Liver (tissue), 9 donors: ENCODE data around the gene TRAK1. TPM values are rescaled to one million over a fixed set of nuclear protein-coding genes. Genes with fewer than 3 reads are reported as not detected.
A peak's percentile ranks its signal among the peaks of the same experiment; 100 is the strongest.

Source experiments
- DNase-seq: peaks from one replicate; pipeline ENCODE4 v3.0.0-alpha.2; 2017; ENCODE audit warnings: low spot score
- H3K27ac ChIP-seq, 2 donors: one replicate each; pipeline ENCODE4 v1.7.0; 2013; ENCODE audit warnings: inconsistent platforms in 2 of 2, low read length in 2 of 2, control low read depth in 1 of 2, low read depth in 1 of 2, mild to moderate bottlenecking in 1 of 2
- H3K27me3 ChIP-seq, 4 donors: one replicate each; pipeline versions ENCODE4 v1.6.1 to v1.7.0; 2013; ENCODE audit warnings: low read length in 3 of 4, inconsistent platforms in 1 of 4, mild to moderate bottlenecking in 1 of 4, moderate library complexity in 1 of 4; ENCODE audit not compliant: control insufficient read depth in 4 of 4, insufficient read depth in 4 of 4
- H3K36me3 ChIP-seq, 4 donors: one replicate each; pipeline versions ENCODE4 v1.6.1 to v1.7.0; 2013; ENCODE audit warnings: low read length in 3 of 4, mild to moderate bottlenecking in 3 of 4, low read depth in 1 of 4, moderate library complexity in 1 of 4; ENCODE audit not compliant: control insufficient read depth in 4 of 4, insufficient read depth in 3 of 4
- H3K4me1 ChIP-seq, 4 donors: one replicate each; pipeline versions ENCODE4 v1.6.1 to v1.7.0; 2013; ENCODE audit warnings: low read length in 3 of 4, mild to moderate bottlenecking in 3 of 4, moderate library complexity in 1 of 4; ENCODE audit not compliant: control insufficient read depth in 4 of 4, insufficient read depth in 4 of 4
- H3K4me3 ChIP-seq, 3 donors: one replicate each; pipeline versions ENCODE4 v1.6.1 to v1.7.0; 2013; ENCODE audit warnings: low read length in 3 of 3, control low read depth in 1 of 3, low read depth in 1 of 3, mild to moderate bottlenecking in 1 of 3
- H3K9ac ChIP-seq, 2 donors: one replicate each; pipeline ENCODE4 v1.7.0; 2013; ENCODE audit warnings: low read length in 2 of 2, mild to moderate bottlenecking in 2 of 2, moderate library complexity in 2 of 2, control low read depth in 1 of 2, low read depth in 1 of 2
- H3K9me3 ChIP-seq, 4 donors: one replicate each; pipeline versions ENCODE4 v1.6.1 to v1.7.0; 2013; ENCODE audit warnings: low read length in 3 of 4; ENCODE audit not compliant: control insufficient read depth in 4 of 4
- HNF4A ChIP-seq, 2 donors: conservative IDR thresholded peaks; 2 replicates each; pipeline ENCODE4 v1.6.1; 2016; ENCODE audit warnings: antibody characterized with exemption in 2 of 2, mild to moderate bottlenecking in 2 of 2
- HNF4G ChIP-seq: IDR thresholded peaks from 2 replicates; pipeline ENCODE4 v1.6.1; 2016; ENCODE audit warnings: antibody characterized with exemption
- JUND ChIP-seq, 2 donors: IDR thresholded peaks; 2 replicates each; pipeline ENCODE4 v1.6.1; 2016; ENCODE audit warnings: antibody characterized with exemption in 2 of 2
- NR2F2 ChIP-seq: IDR thresholded peaks from 2 replicates; pipeline ENCODE4 v1.6.1; 2016; ENCODE audit warnings: antibody characterized with exemption
- RXRA ChIP-seq, 2 donors: IDR thresholded peaks; 2 replicates each; pipeline ENCODE4 v1.6.1; 2017 to 2018; ENCODE audit warnings: antibody characterized with exemption in 2 of 2, mild to moderate bottlenecking in 1 of 2
- SP1 ChIP-seq: IDR thresholded peaks from 2 replicates; pipeline ENCODE4 v1.6.1; 2018; ENCODE audit warnings: antibody characterized with exemption, mild to moderate bottlenecking
- TAF1 ChIP-seq: conservative IDR thresholded peaks from 2 replicates; pipeline ENCODE4 v1.6.1; 2016; ENCODE audit warnings: antibody characterized with exemption, mild to moderate bottlenecking
- YY1 ChIP-seq: IDR thresholded peaks from 2 replicates; pipeline ENCODE4 v1.6.1; 2016; ENCODE audit warnings: antibody characterized with exemption, mild to moderate bottlenecking
- WGBS: extraction: QIAGEN DNeasy Blood & Tissue Kit; methylation state at CpG from one replicate; pipeline ENCODE4 v1.1.7; 2013; 5-methylcytosine and 5-hydroxymethylcytosine counted together
- polyA plus RNA-seq, 2 donors: library from polyadenylated mRNA; stranded (reverse) in 1 of 2; unstranded in 1 of 2; fragments of 200-250 nt in 1 of 2; fragments of >200 nt in 1 of 2; fragmentation: Nextera tagmentation in 1 of 2; extraction: Ambion mirVana in 1 of 2; gene quantifications; one replicate each; pipeline versions ENCODE4 v1.2.1 to v1.2.3, GENCODE V29; 2013 to 2015
- total RNA-seq, 2 donors: library from RNA; depleted of rRNA; stranded (reverse); fragments of >200 nt; gene quantifications; one replicate each; pipeline ENCODE4 v1.2.3, GENCODE V29; 2014
- TF ChIP-seq, protein P1 (sequence below): fragments of 150-350 bp; IDR thresholded peaks from 2 replicates; pipeline ENCODE4 v1.5.1; 2017; ENCODE audit warnings: improper control_type of control experiment, low read depth, low read length; ENCODE audit not compliant: missing input control
- TF ChIP-seq, protein P2 (sequence below): IDR thresholded peaks from 2 replicates; pipeline ENCODE4 v1.6.1; 2016; ENCODE audit warnings: antibody characterized with exemption
- donor health status: healthy.
- donor health status: healthy.
- donor health status: healthy.
- donor health status: healthy.
- donor health status: healthy.

TRAK1 gene
- total and polyA plus RNA-seq, 4 donors, result 3.4 to 21.7 (median 8.6) TPM

DNA sequence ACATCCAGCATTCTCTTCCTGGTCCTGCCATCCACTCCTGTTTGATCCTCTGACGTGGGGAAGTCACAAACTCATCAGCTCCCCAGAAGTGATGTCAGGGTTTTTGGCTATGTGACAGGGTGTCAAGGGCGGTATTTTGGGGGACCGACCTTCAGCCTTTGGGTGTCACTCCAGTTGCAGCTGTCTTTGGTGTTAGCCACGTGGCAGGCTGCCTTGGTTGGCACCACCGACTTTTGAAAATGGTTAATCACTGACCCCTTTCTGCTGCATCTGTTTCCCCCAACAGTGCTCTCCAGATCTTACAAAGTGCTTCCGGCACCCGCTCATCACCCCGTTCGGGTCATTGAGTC lies 86.6 kb downstream of the TRAK1 start (continued):
- no peak for TF ChIP-seq JUND (IDR thresholded peaks at IDR 0.05)
- TF ChIP-seq TAF1, result no peak
- TF ChIP-seq, protein P1, sequence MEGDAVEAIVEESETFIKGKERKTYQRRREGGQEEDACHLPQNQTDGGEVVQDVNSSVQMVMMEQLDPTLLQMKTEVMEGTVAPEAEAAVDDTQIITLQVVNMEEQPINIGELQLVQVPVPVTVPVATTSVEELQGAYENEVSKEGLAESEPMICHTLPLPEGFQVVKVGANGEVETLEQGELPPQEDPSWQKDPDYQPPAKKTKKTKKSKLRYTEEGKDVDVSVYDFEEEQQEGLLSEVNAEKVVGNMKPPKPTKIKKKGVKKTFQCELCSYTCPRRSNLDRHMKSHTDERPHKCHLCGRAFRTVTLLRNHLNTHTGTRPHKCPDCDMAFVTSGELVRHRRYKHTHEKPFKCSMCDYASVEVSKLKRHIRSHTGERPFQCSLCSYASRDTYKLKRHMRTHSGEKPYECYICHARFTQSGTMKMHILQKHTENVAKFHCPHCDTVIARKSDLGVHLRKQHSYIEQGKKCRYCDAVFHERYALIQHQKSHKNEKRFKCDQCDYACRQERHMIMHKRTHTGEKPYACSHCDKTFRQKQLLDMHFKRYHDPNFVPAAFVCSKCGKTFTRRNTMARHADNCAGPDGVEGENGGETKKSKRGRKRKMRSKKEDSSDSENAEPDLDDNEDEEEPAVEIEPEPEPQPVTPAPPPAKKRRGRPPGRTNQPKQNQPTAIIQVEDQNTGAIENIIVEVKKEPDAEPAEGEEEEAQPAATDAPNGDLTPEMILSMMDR, result no peak

DNA sequence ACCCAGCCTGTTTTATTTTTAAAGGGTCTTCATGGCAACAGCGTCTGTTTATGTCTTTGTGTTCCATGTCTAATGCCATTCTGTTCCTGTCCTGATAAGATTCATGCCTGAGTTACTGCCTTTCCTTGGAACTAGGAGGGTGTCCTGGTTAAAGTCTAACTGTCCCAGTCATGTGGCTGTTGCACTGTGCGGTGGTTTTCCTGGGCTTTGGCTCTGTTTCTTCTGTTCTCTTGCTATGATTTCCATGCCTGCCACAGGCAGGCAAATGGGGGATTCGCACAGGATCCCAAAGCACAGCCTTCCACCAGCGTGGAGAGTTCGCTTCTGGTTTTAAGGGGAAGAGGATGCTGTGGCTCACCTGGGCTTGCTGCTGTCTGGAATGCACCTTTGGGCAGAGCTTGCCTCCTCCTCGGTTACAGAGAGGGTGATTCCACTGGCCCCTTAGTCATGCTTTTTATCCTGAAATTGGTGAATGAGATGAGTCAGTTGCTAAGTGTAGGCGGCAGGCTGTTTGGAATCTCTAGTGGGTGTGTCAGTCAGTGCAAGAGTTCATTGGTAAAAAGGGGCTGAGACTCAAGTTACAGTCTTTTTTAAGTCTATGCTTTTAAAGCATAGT lies 88.1 kb downstream of the TRAK1 start:
- WGBS, result 54% methylated on average over 7 of the region's 7 CpGs
- Histone ChIP-seq H3K9ac (no peak overlapping the region), H3K9me3 (no peaks in the 10 kb centered on the region), H3K27me3 (no peaks in the 10 kb centered on the region), H3K4me1 (peaks cover 0 to 8% (median 2%) of the 10 kb centered on the region in 4 donors), H3K36me3 (peaks cover 0 to 4% (median 0%) of the 10 kb centered on the region in 4 donors), H3K4me3 (no peak overlapping the region), H3K27ac (no peak overlapping the region)
- DNase-seq, result no peak
- no peak for TF ChIP-seq YY1
- TF ChIP-seq RXRA (IDR thresholded peaks at IDR 0.05), result peak in 1 of 2 donors; percentile 26
- peak; percentile 45 for TF ChIP-seq SP1
- TF ChIP-seq JUND (IDR thresholded peaks at IDR 0.05), result peak in 1 of 2 donors; percentile 7
- TF ChIP-seq, protein P1, result no peak
- peak; percentile 60 to 71 for TF ChIP-seq HNF4A (conservative IDR thresholded peaks at IDR 0.05)
- peak; percentile 21 for TF ChIP-seq HNF4G
- no peak for TF ChIP-seq NR2F2

DNA sequence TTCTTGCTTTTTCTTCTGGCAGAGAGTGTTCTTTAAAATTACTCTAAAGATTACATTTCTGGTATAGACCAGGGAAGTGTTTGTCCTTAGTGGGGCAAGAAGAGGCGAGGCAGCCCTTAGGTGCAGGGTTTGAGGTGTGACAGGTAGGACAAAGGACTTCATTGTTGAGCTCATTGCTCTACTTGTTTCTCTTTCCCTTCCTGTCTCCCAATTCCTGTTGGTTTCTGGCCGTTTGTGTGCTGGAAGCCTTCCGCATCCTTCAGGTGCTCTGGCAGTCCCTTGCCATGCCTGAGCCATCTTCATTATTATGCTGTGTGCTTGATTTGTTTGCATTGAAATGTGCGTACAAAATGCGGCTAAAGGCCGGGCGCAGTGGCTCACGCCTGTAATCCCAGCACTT lies 89.7 kb downstream of the TRAK1 start:
- Histone ChIP-seq H3K27ac (no peak overlapping the region), H3K36me3 (peaks cover 0 to 7% (median 2%) of the 10 kb centered on the region in 4 donors), H3K9ac (no peak overlapping the region), H3K4me3 (no peak overlapping the region), H3K4me1 (peaks cover 0 to 8% (median 2%) of the 10 kb centered on the region in 4 donors), H3K27me3 (no peaks in the 10 kb centered on the region), H3K9me3 (no peaks in the 10 kb centered on the region)
- 87% methylated on average over 8 of the region's 8 CpGs for WGBS
- DNase-seq, result no peak
- no peak for TF ChIP-seq TAF1
- TF ChIP-seq, protein P1, result no peak
- TF ChIP-seq SP1, result no peak
- TF ChIP-seq, protein P2, sequence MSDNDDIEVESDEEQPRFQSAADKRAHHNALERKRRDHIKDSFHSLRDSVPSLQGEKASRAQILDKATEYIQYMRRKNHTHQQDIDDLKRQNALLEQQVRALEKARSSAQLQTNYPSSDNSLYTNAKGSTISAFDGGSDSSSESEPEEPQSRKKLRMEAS, result no peak
